ENCODE data around the gene SLC34A3. TPM values are rescaled to one million over a fixed set of nuclear protein-coding genes. Genes with fewer than 3 reads are reported as not detected.

Gene SLC34A3
- total and polyA plus RNA-seq, 12 donors, result not detected

DNA sequence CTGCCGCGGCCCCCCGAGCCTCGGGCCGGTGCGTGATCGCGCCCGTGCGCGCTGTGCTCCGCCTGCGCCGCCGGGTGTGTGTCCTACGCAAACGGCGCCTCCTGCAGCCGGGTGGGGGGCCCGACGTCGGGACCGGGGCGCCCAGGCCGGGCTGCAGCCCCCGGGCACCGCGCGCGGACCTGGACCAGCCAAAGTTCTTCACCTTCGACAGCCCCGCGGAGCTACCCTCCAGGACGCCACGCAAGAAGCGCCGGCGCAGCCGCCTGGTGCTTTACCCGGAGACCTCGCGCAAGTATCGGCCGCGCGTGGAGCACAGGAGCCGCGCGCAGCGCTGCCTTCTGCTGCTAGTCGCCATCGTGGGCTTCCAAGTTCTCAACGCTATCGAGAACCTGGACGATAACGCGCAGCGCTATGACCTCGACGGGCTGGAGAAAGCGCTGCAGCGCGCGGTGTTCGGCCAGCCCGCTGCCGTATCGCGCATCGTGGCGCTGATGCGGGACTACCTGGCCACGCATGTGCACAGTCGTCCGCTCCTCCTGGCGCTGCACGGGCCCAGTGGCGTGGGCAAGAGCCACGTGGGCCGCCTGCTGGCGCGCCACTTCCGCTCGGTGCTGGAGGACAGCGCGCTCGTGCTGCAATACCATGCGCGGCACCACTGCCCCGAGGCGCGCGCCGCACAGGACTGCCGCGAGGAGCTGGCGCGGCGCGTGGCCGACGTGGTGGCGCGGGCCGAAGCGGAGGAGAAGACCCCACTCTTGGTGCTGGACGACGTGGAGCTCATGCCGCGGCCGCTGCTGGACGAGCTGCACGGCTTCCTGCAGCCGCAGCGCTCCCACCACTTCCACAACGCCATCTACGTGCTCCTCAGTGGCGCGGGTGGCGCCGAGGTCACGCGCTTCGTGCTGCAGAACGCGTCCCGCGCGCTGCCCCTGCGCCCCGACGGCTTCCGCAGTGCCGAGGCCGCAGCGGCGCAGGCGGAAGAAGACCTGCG, 48.3 kb downstream of the SLC34A3 start:
- no peak for ATAC-seq
- intact Hi-C loops (cut with DNase I), result no loop called here
- H3K4me1 ChIP-seq, result peaks cover 28 to 81% (median 53%) of the 10 kb centered on the region in 9 donors
- peaks cover 0 to 52% (median 3%) of the 10 kb centered on the region in 9 donors for H3K36me3 ChIP-seq
- H3K9me3 ChIP-seq, result no peaks in the 10 kb centered on the region
- no peak for TF ChIP-seq CTCF (IDR thresholded peaks at IDR 0.05)
- H3K4me3 ChIP-seq, result peak overlapping the region in 9 of 10 donors; percentile 37 to 70 (median 63)
- WGBS, 2 donors, result 72 to 74% methylated on average over 133 to 139 of the region's 139 CpGs
- DNase-seq, result peak in 1 of 2 donors; percentile 22
- H3K27ac ChIP-seq, result peak overlapping the region; percentile 91 to 100 (median 98)
- no peaks in the 10 kb centered on the region for H3K27me3 ChIP-seq

DNA sequence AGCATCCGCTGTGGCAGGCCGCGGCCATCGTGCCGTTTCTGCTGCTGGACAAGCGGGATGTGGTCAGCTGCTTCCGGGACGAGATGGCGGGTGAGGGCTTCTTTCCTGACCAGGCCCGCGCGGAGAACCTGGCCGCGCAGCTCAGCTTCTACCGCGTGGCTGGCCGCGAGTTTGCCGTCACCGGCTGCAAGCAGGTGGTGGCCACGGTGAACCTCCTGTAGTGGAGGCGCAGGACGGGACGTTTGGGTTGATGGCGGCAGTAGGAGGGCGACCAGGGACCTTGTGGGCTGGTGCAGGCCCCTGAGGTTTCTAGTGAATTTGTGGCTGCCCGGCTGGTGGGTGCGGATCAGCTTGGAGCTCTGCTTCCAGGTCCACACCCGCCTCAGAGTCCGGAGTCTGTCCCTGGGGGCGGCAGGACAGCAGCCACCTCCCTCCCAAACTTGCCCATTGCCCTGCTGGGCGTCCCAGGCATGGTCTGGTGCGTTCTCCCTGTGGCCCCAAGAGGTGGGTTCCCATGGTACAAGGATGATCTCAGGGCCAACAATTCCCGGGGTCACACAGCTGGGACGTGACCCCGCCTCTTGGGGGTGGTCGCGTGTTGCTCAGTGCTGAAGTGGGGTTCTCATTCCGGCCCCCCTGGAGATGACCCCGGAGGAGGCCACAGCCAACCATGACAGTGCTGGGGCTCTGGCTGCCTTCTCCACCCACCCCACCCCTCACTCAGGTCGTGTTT, 49.2 kb downstream of the SLC34A3 start:
- Histone ChIP-seq H3K27me3 (no peaks in the 10 kb centered on the region), H3K36me3 (peaks cover 0 to 50% (median 3%) of the 10 kb centered on the region in 9 donors), H3K4me1 (peaks cover 25 to 73% (median 46%) of the 10 kb centered on the region in 9 donors), H3K4me3 (no peak overlapping the region), H3K9me3 (no peaks in the 10 kb centered on the region), H3K27ac (no peak overlapping the region)
- DNase-seq (no peak), ATAC-seq (no peak)
- intact Hi-C loops (cut with DNase I), result no loop called here
- TF ChIP-seq CTCF (IDR thresholded peaks at IDR 0.05), result no peak
- 84 to 91% methylated on average over 41 of the region's 41 CpGs for WGBS, 2 donors

- WGBS, 2 donors, result 44 to 47% methylated on average over 80 to 85 of the region's 85 CpGs
- peaks cover 21 to 69% (median 39%) of the 10 kb centered on the region in 9 donors for H3K4me1 ChIP-seq
- H3K9me3 ChIP-seq, result peaks cover 0 to 4% (median 0%) of the 10 kb centered on the region in 11 donors
- peak in 8 of 9 donors; percentile 25 to 61 (median 53) for TF ChIP-seq CTCF (IDR thresholded peaks at IDR 0.05)
- no peaks in the 10 kb centered on the region for H3K27me3 ChIP-seq
- intact Hi-C loops (cut with DNase I), result no loop called here
- ATAC-seq (peak in 1 of 8 donors; percentile 5), DNase-seq (peak in 1 of 2 donors; percentile 39)
- H3K27ac ChIP-seq, result no peak overlapping the region
- peak overlapping the region in 4 of 10 donors; percentile 5 to 10 (median 8) for H3K4me3 ChIP-seq
- peaks cover 0 to 50% (median 3%) of the 10 kb centered on the region in 9 donors for H3K36me3 ChIP-seq
These were observed 50.0 kb downstream of the SLC34A3 start for GRCh38 chr9:137280474-137281344.

All from heart right ventricle (tissue), 16 donors.